HG02840 (cell line): ENCODE measurements around the gene TFG.

Experiments
- ATAC-seq: cut with Tn5 transposase; IDR thresholded peaks from one replicate; pipeline ENCODE4 v1.9.1; 2021; ENCODE audit warnings: mild to moderate bottlenecking, moderate library complexity, moderate number of reproducible peaks; ENCODE audit not compliant: unreplicated experiment, low FRiP score

TFG gene

DNA sequence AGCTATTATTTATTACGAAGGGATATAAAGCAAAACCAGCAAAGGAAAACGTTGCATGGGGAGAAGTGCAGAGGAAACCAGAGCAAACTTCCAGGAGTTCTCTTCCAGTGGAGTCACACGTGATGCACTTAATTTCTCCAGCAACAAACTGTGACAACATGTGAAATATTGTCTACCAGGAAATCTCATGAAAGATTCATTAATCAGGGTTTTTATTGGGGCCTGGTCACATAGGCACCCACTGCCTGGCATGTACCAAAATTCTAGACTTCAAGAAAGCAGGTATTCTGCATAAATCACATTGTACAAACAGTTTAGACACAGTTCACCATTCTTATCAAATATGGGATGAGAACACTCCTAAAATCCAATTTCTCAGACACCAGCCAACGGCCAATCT lies 5.4 kb upstream of the TFG start:
- no peak for ATAC-seq

- ATAC-seq, result no peak
Observed at GRCh38 chr3:100706365-100706764, 2.9 kb upstream of the TFG start.

GRCh38 chr3:100708644-100708988 lies 678 bp upstream of the TFG start:
- no peak for ATAC-seq

DNA sequence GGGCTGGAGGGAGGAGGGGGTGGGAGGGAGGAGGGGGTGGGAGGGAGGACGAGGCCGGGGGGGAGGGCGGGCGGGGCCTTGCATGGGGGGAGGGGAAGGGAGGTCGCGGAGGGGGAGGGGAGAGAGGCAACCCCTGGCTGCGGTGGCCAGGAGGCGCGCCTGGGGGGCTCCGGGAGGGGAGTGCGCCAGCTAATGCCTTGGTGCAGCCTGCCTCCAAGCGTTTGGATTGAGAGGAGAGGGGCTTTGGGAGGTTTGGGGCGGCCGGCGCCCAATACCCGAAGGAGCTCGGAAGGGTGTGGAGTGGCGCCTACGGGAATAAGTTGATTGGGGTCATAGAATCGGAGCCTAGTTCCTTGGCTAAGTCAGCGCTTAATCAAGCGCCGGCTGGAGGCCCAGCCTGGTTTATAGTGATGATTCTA lies 557 bp downstream of the TFG start:
- ATAC-seq, result no peak

DNA sequence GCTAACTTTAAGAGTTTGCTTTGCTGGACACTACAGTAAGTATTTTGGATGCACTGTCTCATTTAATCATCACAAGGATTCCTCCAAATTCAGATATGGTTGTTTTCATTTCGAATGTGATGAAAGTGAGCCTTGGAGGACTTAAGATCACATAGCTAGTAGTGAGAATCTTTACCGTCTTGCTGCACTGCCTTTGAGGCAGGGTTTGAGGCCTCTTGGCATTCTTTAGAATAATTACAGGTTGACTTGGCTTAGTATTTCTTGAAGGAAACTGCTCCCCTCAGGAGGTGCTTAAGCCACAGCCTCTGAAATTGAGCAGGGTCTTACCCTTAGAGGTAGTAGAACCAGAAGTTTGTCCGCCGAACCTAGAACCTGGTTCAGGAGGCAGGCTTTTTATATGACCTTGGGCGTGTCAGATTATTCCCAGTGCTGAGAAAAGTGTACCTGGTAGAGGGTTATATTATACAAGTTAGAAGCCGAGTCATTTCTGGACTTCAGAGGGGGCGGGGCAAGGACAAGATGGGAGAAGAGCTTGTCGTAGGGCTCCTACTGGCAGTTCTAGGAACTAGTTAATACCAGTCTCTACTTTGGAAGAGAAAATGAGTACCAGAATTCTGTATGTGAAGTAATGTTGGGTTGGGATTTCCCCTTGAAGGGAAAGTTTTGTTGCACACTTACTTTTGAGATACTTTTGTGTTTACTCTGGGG lies 1.1 kb downstream of the TFG start:
- peak; percentile 30 for ATAC-seq

DNA sequence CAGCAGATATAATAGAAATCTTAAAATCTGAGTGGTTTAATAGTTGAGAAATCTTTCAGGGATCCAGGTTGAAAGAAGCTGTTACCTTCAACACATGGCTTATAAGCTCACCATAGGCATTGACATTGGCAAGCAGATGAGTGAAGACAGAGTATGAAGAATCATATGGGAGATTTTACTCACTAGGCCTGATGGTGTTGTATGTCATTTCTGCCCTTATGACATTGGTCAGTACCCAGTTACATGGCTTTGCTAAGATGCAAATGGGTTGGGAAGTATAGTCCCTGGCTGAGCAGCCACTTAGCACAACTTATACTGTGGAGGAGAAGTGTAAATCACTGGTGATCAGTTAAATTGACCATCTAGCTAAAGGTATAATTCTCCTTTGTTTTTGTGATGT lies 5.9 kb downstream of the TFG start:
- no peak for ATAC-seq

GRCh38 chr3:100717063-100717462 lies 7.8 kb downstream of the TFG start:
- ATAC-seq, result no peak

- no peak for ATAC-seq
Observed at GRCh38 chr3:100717637-100718487, 8.6 kb downstream of the TFG start.

DNA sequence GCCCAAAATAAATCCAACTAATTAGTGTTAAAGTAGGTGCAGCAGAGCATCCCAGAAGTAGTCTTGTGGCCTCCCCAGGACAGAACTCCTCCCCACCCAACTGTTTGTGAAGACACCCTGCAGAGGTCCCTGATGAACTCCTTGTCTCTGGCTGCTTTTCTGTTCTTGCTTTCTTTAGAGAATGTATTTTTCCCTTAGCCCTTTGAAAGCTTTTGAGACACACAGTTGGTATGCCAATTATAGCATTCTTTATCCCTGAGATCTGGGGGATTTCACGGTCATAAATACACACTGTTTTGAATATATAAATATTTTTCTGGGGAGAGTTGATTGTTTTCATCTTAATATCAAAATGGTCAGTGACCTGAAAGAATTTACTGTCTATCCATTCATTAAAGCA lies 9.8 kb downstream of the TFG start:
- no peak for ATAC-seq

- no peak for ATAC-seq
Observed at GRCh38 chr3:100720426-100720825, 11.1 kb downstream of the TFG start.

DNA sequence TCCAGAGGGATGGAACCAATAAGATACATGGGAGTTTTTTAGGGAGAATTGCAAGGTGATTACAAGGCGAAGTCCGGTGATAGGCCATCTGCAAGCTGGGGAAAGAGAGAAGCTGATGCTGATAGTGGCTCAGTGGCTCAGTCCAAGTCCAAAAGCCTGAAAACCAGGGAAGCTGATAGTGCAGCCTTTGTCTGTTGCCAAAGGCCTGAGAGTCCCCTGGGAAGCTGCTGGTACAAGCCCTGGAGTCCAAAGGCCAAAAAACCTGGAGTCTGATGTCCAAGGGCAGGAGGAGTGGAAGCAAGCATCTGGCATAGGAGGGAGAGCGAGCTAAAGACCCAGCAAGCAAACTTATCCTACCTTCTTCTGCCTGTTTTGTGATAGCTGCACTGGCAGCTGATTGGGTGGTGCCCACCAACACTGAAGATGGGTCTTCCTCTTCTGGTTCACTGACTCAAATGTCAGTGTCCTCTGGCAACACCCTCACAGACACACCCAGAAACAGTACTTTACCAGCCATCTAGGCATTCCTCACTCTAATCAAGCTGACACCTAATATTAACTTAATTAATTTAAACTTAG lies 16.7 kb downstream of the TFG start:
- ATAC-seq, result no peak

GRCh38 chr3:100726706-100727105 lies 17.4 kb downstream of the TFG start:
- ATAC-seq, result no peak

DNA sequence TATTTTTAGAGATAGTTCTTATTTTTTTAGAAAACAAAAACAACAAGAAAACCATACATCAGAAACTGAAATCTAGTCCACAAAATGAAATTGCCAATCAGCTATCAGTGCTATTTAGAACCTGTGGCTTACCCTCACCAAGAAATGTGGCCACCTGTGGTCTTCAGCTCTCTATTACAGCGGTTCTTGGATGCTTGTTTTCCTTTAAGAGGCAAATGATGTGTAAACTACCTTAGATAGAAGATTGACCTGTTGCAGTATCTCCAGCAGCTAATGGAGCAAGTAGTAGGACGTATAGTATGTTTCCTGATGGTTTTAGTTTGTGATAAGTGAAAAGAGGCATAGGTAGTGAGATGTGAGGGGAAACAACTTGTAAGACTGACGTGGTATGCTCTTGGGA lies 21.2 kb downstream of the TFG start:
- ATAC-seq, result no peak

- ATAC-seq, result no peak
Observed at GRCh38 chr3:100732435-100732834, 23.1 kb downstream of the TFG start.

GRCh38 chr3:100737334-100737733 lies 28.0 kb downstream of the TFG start:
- ATAC-seq, result no peak

GRCh38 chr3:100740207-100740606 lies 30.9 kb downstream of the TFG start:
- ATAC-seq, result no peak

- ATAC-seq, result no peak
Observed at GRCh38 chr3:100743535-100743934, 34.2 kb downstream of the TFG start.

GRCh38 chr3:100744671-100745070 lies 35.4 kb downstream of the TFG start:
- no peak for ATAC-seq

GRCh38 chr3:100745617-100746016 lies 36.3 kb downstream of the TFG start:
- no peak for ATAC-seq

- ATAC-seq, result no peak
Observed at GRCh38 chr3:100746092-100746491, 36.8 kb downstream of the TFG start.

GRCh38 chr3:100748220-100748619 lies 38.9 kb downstream of the TFG start:
- ATAC-seq, result no peak

DNA sequence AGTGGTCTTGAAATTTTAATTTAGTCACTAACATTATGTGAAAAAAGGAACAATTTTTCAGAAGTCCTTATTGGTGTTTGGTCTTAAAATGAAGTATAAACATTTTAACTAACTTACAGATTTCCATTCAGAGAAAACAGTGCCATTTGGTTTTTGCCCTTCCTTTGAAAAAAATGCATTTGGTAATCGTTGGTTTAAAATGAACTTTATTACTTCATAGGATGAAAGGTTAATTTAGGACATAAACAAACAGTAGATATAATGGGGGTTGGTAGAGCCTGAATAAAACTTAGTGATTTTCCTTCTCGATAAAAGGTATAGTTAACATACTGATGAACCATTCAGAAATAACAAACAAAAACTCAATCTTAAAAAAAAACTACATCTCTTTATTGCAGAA lies 39.7 kb downstream of the TFG start:
- ATAC-seq, result no peak
